AG09319 (cell line): ENCODE measurements around the gene TMEM139.

Source experiments
- DNase-seq: peaks from one replicate; pipeline ENCODE4 v3.0.0-alpha.2; 2010; ENCODE audit warnings: low read depth; ENCODE audit errors: extremely low read depth
- CTCF ChIP-seq: IDR thresholded peaks from 2 replicates; pipeline ENCODE4 v1.5.1; 2011; ENCODE audit warnings: low read depth, mild to moderate bottlenecking, inconsistent platforms, low read length, moderate library complexity

Gene TMEM139

GRCh38 chr7:143248761-143249354 lies 35.9 kb upstream of the TMEM139 start:
- DNase-seq = no peak
- TF ChIP-seq CTCF = no peak

- no peak for TF ChIP-seq CTCF
Measured at GRCh38 chr7:143250199-143250598, 34.6 kb upstream of the TMEM139 start.

GRCh38 chr7:143250822-143251221 lies 33.9 kb upstream of the TMEM139 start:
- TF ChIP-seq CTCF = no peak
- no peak for DNase-seq

More at GRCh38 chr7:143250199-143250598, 34.6 kb upstream of the TMEM139 start:
- no peak for DNase-seq

- TF ChIP-seq CTCF = no peak
- no peak for DNase-seq
Measured at GRCh38 chr7:143252006-143252405, 32.8 kb upstream of the TMEM139 start.

GRCh38 chr7:143255564-143255963 lies 29.2 kb upstream of the TMEM139 start:
- no peak for TF ChIP-seq CTCF
- DNase-seq = no peak

- no peak for TF ChIP-seq CTCF
- no peak for DNase-seq
Measured at GRCh38 chr7:143256325-143256724, 28.4 kb upstream of the TMEM139 start.

- TF ChIP-seq CTCF = no peak
- DNase-seq = no peak
Measured at GRCh38 chr7:143256932-143257331, 27.8 kb upstream of the TMEM139 start.
